HepG2 (cell line): ENCODE data around the gene OSBPL8. TPM values are rescaled to one million over a fixed set of nuclear protein-coding genes. Genes with fewer than 3 reads are reported as not detected.

ENCODE experiments used
- ATAC-seq: fragments of 200-7000 bp; cut with Tn5 transposase; 3 replicates; pipeline ENCODE4 v1.9.1; 2020; ENCODE audit warnings: mild to moderate bottlenecking, moderate library complexity
- BruUV-seq: library from RNA; stranded (reverse); fragments of 400-500 nt; replicated peaks from 2 replicates; lab custom pipeline; 2021; lab: Mats Ljungman, UMichigan
- CTCF ChIA-PET: fragments of 300-600 bp; formaldehyde crosslinking; extraction: SDS; loops from one replicate; lab custom pipeline; 2021; ENCODE audit warnings: low total read pairs, inconsistent platforms, low intra/inter-chr PET ratio; lab: Yijun Ruan, JAX
- POLR2A ChIA-PET: fragments of 350-600 bp; sonication (Branson Sonifier 250); formaldehyde crosslinking; loops from one replicate; lab custom pipeline; 2020; ENCODE audit warnings: antibody characterized with exemption, inconsistent platforms; lab: Yijun Ruan, JAX
- DNase-seq: peaks from one replicate; pipeline ENCODE4 v3.0.0-alpha.2; 2015; ENCODE audit warnings: low spot score
- FAIRE-seq: peaks from 3 replicates; lab custom pipeline; 2011; peaks lifted over from hg19 to GRCh38; lab: Jason Lieb, UNC
- H2AFZ ChIP-seq: one replicate; pipeline ENCODE4 v1.6.1; 2011; ENCODE audit warnings: low read length, inconsistent platforms
- H3K27ac ChIP-seq: fragments of 300-600 bp; 3 replicates; pipeline ENCODE4 v1.8.0; 2011; ENCODE audit warnings: mixed run types, mild to moderate bottlenecking, mixed read lengths, low read length, inconsistent platforms; ENCODE audit not compliant: insufficient read depth; ENCODE audit errors: extremely low read length
- H3K27me3 ChIP-seq, 2 experiments: fragments of 200-600 bp in 1 of 2; 2 replicates in 1 of 2; 3 replicates in 1 of 2; pipeline versions ENCODE4 v1.6.0 to v1.8.0; 2011; ENCODE audit warnings: low read length in 2 of 2, mild to moderate bottlenecking in 2 of 2, moderate library complexity in 2 of 2, inconsistent platforms in 1 of 2; ENCODE audit not compliant: insufficient read depth in 2 of 2, control insufficient read depth in 1 of 2
- H3K36me3 ChIP-seq, 2 experiments: fragments of 200-600 bp in 1 of 2; replicated peaks in 1 of 2; 2 replicates in 1 of 2; 3 replicates in 1 of 2; pipeline versions ENCODE4 v1.5.1 to v1.8.0; 2011; ENCODE audit warnings: low read length in 2 of 2, inconsistent platforms in 1 of 2; ENCODE audit not compliant: insufficient read depth in 2 of 2, control insufficient read depth in 1 of 2
- H3K4me1 ChIP-seq: 2 replicates; pipeline ENCODE4 v1.5.1; 2012; ENCODE audit warnings: low read length, inconsistent platforms; ENCODE audit not compliant: insufficient read depth
- H3K4me2 ChIP-seq: 2 replicates; pipeline ENCODE4 v1.6.0; 2011; ENCODE audit warnings: low read depth, low read length, inconsistent platforms
- H3K4me3 ChIP-seq, 3 experiments: fragments of 200-600 bp in 1 of 3; sonication (generic), shearing (Covaris generic) in 1 of 3; replicated peaks in 1 of 3; 2 replicates each; pipeline ENCODE4 v1.5.1; 2011 to 2016; ENCODE audit warnings: low read length in 3 of 3, inconsistent platforms in 2 of 3, low read depth in 2 of 3, mild to moderate bottlenecking in 2 of 3, control low read depth in 1 of 3, mixed read lengths in 1 of 3; ENCODE audit not compliant: insufficient read depth in 1 of 3
- H3K79me2 ChIP-seq: one replicate; pipeline ENCODE4 v1.6.1; 2011; ENCODE audit warnings: low read length, inconsistent platforms; ENCODE audit not compliant: insufficient read depth
- H3K9ac ChIP-seq: 2 replicates; pipeline ENCODE4 v1.6.0; 2011; ENCODE audit warnings: mild to moderate bottlenecking, low read depth, low read length, inconsistent platforms; ENCODE audit not compliant: insufficient read depth
- H3K9me3 ChIP-seq: 2 replicates; pipeline ENCODE4 v1.5.1; 2012; ENCODE audit warnings: mild to moderate bottlenecking, low read length
- H4K20me1 ChIP-seq: 2 replicates; pipeline ENCODE4 v1.6.0; 2011; ENCODE audit warnings: inconsistent platforms, mild to moderate bottlenecking, low read length, moderate library complexity; ENCODE audit not compliant: insufficient read depth
- CEBPB ChIP-seq: IDR thresholded peaks from 2 replicates; pipeline ENCODE4 v1.6.1; 2011; ENCODE audit warnings: low read depth, low read length, improper control_type of control experiment, borderline replicate concordance
- DPF2 ChIP-seq: sonication (generic); formaldehyde crosslinking; IDR thresholded peaks from 2 replicates; pipeline ENCODE4 v1.4.0; 2020; ENCODE audit warnings: mild to moderate bottlenecking, low read depth, missing genetic modification reagents, borderline replicate concordance
- EHMT2 ChIP-seq: fragments of 200-600 bp; sonication (generic); IDR thresholded peaks from 2 replicates; pipeline ENCODE4 v1.7.0; 2017; ENCODE audit warnings: antibody characterized with exemption, low read depth, low read length, borderline replicate concordance
- KMT2A ChIP-seq: sonication (generic); formaldehyde crosslinking; IDR thresholded peaks from 2 replicates; pipeline ENCODE4 v1.4.0; 2020; ENCODE audit warnings: missing genetic modification reagents
- WGBS: methylation state at CpG from one replicate; pipeline ENCODE4 v1.1.6; 2017; ENCODE audit warnings: low lambda C conversion rate; 5-methylcytosine and 5-hydroxymethylcytosine counted together
- in situ Hi-C: cut with HindIII; loops from 2 replicates; pipeline ENCODE4 v1.10.0; 2017; ENCODE audit warnings: low pct_unique_long_range_greater_than_20kb; ENCODE audit not compliant: extremely low pct_ligation_motif_present
- intact Hi-C: fragments of 100-400 bp; cut with micrococcal nuclease; formaldehyde crosslinking; loops from one replicate; pipeline ENCODE4 v1.10.0; 2022; ENCODE audit not compliant: unreplicated experiment
- polyA plus RNA-seq, 8 experiments: library from polyadenylated mRNA; depleted of rRNA in 3 of 8; stranded (reverse) in 7 of 8; unstranded in 1 of 8; fragments of >200 nt; fragmentation: Illumina TruSeq in 4 of 8; extraction: Trizol in 4 of 8; gene quantifications; 2 replicates each; pipeline versions ENCODE4 v1.2.1 to v1.2.3, GENCODE V29; 2011 to 2016; ENCODE audit warnings: low read depth in 4 of 8, missing spikeins in 1 of 8, mixed read lengths in 1 of 8; ENCODE audit not compliant: insufficient read depth in 1 of 8
- total RNA-seq, 5 experiments: library from RNA; depleted of rRNA; stranded (reverse); fragments of >200 nt; fragmentation: Illumina TruSeq; extraction: Trizol; gene quantifications; 2 replicates each; pipeline ENCODE4 v1.2.3, GENCODE V29; 2016; ENCODE audit warnings: low read depth in 1 of 5
- TF ChIP-seq, protein P1 (sequence below): sonication (generic); formaldehyde crosslinking; IDR thresholded peaks from 2 replicates; pipeline ENCODE4 v1.4.0; 2020; ENCODE audit warnings: missing genetic modification reagents, borderline replicate concordance
- TF ChIP-seq, protein P2 (sequence below): sonication (generic); formaldehyde crosslinking; conservative IDR thresholded peaks from 2 replicates; pipeline ENCODE4 v1.8.0; 2022; ENCODE audit warnings: missing genetic modification reagents

The OSBPL8 gene
- total and polyA plus RNA-seq, 2 of the 13 experiments (the other 11 are each of a cell fraction or from before 2014, with no cell fraction given) = 11.0 to 33.9 TPM

GRCh38 chr12:76317976-76318375, 241.6 kb downstream of the OSBPL8 start:
- CTCF ChIA-PET = no interaction called here
- no peak for ATAC-seq
- WGBS = 36% methylated on average over 1 of the region's 1 CpG
- no peak overlapping the region for H2AFZ ChIP-seq
- no peaks in the 10 kb centered on the region for H3K4me1 ChIP-seq
- no peaks in the 10 kb centered on the region for H3K36me3 ChIP-seq
- H3K27me3 ChIP-seq = peaks cover 0 to 7% of the 10 kb centered on the region in 2 experiments; a peak in 1 of 5 replicates
- POLR2A ChIA-PET = no interaction called here
- in situ Hi-C loops (no loop called here), intact Hi-C loops (no loop called here)
- no TSS peak for BruUV-seq
- no peaks in the 10 kb centered on the region for H3K9me3 ChIP-seq
- DNase-seq = no peak
- H3K4me3 ChIP-seq = no peak overlapping the region
- TF ChIP-seq EHMT2 = no peak
- no peak overlapping the region for H3K27ac ChIP-seq
- no peak overlapping the region for H3K9ac ChIP-seq
- no peak overlapping the region for H3K4me2 ChIP-seq
- no peaks in the 10 kb centered on the region for H4K20me1 ChIP-seq
- FAIRE-seq = no peak
- H3K79me2 ChIP-seq = no peaks in the 10 kb centered on the region

GRCh38 chr12:76316468-76316867, 243.1 kb downstream of the OSBPL8 start:
- WGBS = 53% methylated on average over 7 of the region's 7 CpGs
- no peaks in the 10 kb centered on the region for H3K9me3 ChIP-seq
- no peaks in the 10 kb centered on the region for H3K79me2 ChIP-seq
- no peak overlapping the region for H2AFZ ChIP-seq
- H3K4me1 ChIP-seq = no peaks in the 10 kb centered on the region
- CTCF ChIA-PET = no interaction called here
- H3K9ac ChIP-seq = no peak overlapping the region
- H3K4me2 ChIP-seq = no peak overlapping the region
- no peaks in the 10 kb centered on the region for H4K20me1 ChIP-seq
- H3K4me3 ChIP-seq = no peak overlapping the region
- TF ChIP-seq CEBPB (peak; percentile 70), DPF2 (CRISPR knock-in tag) (no peak), KMT2A (no peak)
- TF ChIP-seq, protein P1, sequence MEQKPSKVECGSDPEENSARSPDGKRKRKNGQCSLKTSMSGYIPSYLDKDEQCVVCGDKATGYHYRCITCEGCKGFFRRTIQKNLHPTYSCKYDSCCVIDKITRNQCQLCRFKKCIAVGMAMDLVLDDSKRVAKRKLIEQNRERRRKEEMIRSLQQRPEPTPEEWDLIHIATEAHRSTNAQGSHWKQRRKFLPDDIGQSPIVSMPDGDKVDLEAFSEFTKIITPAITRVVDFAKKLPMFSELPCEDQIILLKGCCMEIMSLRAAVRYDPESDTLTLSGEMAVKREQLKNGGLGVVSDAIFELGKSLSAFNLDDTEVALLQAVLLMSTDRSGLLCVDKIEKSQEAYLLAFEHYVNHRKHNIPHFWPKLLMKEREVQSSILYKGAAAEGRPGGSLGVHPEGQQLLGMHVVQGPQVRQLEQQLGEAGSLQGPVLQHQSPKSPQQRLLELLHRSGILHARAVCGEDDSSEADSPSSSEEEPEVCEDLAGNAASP (CRISPR knock-in tag) = no peak
- TF ChIP-seq, protein P2, sequence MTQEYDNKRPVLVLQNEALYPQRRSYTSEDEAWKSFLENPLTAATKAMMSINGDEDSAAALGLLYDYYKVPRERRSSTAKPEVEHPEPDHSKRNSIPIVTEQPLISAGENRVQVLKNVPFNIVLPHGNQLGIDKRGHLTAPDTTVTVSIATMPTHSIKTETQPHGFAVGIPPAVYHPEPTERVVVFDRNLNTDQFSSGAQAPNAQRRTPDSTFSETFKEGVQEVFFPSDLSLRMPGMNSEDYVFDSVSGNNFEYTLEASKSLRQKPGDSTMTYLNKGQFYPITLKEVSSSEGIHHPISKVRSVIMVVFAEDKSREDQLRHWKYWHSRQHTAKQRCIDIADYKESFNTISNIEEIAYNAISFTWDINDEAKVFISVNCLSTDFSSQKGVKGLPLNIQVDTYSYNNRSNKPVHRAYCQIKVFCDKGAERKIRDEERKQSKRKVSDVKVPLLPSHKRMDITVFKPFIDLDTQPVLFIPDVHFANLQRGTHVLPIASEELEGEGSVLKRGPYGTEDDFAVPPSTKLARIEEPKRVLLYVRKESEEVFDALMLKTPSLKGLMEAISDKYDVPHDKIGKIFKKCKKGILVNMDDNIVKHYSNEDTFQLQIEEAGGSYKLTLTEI = no peak
- H3K36me3 ChIP-seq = no peaks in the 10 kb centered on the region
- intact Hi-C loops = no loop called here
- peaks cover 0 to 10% of the 10 kb centered on the region in 2 experiments; a peak in 2 of 5 replicates for H3K27me3 ChIP-seq
- POLR2A ChIA-PET = no interaction called here
- FAIRE-seq (no peak), DNase-seq (no peak), ATAC-seq (no peak)
- in situ Hi-C loops = no loop called here
- no TSS peak for BruUV-seq
- H3K27ac ChIP-seq = no peak overlapping the region
